GM18508 (cell line): ENCODE measurements around the gene PPP1R13B.

ENCODE experiments used
- ATAC-seq: cut with Tn5 transposase; IDR thresholded peaks from one replicate; pipeline ENCODE4 v1.9.1; 2021; ENCODE audit warnings: moderate number of reproducible peaks; ENCODE audit not compliant: insufficient read depth, unreplicated experiment

Gene PPP1R13B

DNA sequence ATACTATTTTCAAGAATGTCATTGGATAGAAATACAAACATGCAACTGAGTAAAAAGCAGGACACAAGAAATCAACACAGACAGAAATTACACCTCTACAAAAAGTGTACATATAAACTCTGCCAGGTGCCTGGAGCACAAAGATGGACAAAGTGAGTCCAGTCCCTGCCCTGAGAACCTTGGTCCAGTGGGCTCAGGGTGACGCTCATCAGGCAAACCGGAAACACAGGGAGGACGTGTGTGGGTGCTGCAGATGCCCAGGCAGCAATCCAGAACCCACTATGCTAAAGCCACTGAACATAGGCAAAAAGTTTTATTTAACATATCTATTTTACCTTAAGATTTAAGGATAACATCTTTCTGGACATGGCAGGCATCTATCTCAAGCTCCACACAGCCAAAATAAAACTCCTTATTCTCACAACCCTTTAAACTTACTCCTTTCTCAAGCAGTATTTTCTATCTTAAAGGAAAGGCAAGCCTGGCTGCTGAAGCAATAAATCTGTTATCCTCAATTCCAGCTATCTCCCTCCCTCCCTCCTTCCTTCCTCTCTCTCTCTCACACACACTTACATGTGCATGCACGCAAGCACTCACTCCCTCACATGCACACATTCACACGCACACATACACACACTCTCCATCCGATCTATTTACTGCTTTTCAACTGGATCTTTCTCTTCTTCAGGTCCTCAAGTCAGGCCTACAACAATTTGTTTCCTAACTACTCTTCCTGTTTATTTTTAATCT is 10.2 kb downstream of the PPP1R13B start:
- no peak for ATAC-seq

DNA sequence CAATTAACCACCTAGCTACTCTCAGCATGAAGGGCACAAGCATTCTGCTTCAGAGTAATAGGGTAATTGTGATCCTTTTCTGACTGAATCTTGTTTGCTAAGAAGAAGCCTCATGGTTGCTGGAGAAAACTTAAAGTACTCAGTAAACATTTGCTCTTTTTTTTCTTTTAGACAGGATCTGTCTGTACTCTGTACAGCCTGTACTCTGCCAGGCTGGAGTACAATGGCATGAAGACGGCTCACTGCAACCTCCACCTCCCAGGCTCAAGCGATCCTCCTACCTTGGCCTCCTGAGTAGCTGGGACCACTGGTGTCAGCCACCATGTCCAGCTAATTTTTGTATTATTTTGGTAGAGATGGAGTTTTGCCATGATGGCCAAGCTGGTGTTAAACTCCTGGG is 12.4 kb downstream of the PPP1R13B start:
- ATAC-seq, result no peak

DNA sequence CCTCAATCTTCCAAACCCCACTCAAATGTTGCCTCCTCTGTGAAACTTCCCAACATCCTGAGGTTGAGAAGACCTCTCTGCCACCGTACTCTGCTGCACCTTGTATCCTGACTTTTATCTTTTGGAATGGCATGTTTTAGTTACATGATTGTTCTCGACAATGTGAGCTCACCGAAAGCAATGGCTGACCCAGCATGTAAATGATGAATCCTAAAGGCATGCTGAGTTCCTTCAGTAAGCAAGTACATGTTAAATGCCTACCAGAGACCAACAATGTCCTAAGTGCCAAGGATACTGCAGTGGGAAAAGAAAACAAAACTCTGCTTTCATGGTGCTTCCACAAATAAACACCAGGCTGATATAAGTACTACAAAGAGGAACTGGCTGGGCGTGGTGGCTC is 13.7 kb downstream of the PPP1R13B start:
- ATAC-seq, result no peak

DNA sequence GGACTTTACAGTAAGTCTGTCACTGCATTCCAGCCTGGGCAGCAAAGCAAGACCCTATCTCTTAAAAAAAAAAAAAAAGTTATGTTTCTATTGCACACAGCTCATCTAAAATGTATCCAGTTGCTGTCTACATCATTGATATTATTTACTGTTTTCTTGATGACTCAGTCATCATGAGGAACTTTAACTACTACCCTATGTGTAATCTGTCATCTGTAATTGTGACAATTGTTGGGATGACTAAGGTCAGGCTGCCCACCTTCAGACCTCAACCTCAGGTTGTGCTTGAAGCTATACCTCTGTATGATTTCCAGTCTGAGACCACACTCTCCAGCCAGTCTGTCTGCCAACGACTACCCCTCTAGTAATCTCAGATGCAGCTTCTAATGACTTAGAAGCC is 15.3 kb downstream of the PPP1R13B start:
- ATAC-seq, result no peak

DNA sequence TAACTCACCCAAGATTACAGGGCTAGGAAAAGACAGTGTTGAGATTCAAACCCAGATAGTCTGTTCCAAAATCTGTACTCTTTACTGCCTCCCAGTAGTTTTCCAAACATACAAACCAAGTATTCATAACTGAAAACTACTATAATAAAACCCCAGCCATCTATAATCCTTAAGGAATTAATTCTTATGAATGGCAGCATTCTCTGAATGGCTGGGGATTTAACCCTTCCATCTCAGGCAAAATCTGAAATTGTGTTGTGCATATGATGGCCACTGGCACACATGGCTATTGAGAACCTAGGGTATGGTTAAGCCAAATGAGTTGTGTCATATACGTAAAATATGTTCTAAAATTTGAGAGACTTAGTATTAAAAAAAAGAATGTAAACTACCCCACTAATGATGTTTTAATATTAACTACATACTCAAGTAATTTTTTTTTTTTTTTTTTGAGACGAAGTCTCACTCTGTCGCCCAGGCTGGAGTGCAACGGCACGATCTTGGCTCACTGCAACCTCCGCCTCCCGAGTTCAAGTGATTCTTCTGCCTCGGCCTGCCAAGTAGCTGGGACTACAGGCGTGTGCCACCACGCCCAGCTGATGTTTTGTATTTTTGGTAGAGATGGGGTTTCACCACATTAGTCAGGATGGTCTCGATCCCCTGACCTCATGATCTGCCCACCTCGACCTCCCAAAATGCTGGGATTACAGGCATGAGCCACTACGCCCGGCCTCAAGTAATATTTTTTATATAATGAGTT is 16.7 kb downstream of the PPP1R13B start:
- ATAC-seq, result no peak

DNA sequence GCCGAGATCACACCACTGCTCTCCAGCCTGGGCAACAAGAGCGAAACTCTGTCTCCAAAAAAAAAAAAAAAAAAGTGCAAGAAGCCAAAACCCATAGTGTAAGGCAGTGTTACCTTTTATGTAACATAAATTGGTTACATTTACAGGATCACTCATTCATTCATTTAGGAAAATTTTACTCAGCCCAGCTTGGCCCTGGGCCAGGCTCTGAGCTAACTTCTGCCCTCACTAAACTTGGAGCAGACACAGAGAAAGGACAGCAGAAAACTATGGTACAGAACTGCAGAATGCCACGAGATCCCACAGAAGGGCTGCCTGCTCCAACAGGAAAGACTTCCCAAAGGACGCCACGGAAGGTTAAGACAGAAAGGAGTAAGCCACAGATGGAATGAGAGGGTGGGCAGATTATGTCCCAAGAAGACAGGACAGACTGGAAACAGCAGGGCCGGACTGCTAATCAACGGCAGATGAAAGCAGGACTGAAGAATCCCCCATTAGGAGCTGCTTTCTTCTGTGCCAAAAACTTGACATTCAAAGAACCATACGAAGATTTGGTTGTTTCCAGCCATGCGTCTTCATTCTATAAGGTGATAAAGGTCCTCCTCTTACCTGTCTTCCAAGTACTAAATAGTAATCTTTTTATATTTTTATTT is 18.9 kb downstream of the PPP1R13B start:
- no peak for ATAC-seq

DNA sequence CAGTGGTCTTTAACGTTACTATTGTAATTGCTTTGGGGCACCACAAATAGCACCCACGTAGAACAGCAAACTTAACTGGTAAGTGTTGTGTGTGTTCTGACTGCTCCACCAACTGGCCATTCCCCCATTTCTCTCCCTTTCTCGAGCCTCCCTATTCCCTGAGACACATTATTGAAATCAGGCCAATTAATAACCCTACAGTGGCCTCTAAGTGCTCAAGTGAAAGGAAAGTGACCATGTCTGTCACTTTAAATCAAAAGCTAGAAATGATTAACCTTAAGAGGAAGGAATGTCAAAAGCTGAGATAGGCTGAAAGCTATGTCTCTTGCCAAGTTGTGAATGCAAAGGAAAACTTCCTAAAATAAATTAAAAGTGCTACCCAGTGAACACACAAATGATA is 22.3 kb downstream of the PPP1R13B start:
- ATAC-seq, result no peak

DNA sequence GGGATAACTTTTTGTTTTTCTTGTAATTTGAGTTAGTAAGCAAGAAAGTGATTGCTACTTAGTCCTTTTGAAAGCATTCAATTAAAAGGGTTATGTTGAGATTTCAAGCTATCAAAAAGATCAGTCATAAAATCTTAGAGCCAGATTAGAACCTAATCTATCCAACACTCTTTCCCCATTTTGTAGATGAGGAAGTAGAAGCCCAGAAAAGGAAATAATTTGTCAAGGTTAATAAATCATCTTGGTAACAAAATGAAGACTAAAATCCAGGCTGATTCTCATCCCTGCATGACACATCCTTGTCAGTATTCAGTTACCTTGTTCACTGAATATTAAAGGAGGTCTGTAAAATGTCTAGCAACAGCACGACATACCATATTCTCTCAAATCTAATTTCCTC is 26.5 kb downstream of the PPP1R13B start:
- no peak for ATAC-seq

DNA sequence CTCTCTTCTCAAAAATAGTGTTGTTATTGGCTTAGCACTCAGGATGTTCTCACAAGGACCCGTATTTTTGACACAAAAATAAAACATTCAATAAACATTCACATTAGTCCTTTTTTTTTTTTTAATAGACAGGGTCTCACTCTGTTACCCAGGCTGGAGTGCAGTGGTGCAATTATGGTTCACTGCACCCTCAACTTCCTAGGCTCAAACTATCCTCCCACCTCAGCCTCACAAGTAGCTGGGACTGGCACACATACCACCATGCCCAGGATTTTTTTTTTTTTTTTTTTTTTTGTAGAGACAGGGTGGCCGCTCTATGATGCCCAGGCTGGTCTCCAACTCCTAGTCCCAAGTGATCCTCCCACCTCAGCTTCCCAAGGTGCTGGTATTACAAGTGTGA is 27.0 kb downstream of the PPP1R13B start:
- ATAC-seq, result no peak

DNA sequence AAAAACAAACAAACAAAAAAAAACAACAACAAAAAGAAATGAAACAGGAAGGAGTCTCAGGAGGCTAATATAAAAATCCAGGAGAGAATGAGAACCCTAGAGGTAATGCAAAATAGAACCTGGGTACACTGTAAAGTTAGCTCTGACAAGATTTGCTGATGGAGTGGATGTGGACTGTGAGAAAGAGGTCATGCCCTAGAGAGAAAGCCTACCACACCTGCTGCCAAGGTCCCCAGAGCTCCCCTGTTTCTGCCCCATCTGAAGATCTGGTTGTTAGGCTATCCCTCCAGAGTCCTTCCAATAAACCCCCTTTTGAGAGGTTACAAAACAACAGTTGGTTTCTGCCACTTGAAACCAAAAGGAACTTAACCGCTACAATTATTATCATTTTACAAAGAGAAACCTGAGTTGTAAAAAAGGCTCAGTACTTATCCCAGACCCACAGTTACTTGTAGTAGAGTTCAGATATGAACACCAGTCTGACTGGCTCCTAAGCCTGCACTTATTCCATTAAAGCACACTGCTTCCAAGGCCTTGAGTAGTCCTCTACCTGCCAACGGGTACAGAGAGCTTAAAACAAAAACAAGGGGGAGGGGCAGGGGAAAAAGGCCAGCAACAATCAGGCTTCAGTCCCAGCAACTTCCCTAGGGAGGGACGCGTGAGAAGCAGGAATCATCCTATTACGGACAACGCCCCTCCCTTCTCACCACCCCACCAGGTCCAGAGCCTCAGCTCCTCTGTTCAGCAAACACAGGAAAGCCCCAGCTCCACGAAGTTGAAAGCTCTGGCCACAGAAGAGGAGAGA is 27.7 kb downstream of the PPP1R13B start:
- ATAC-seq, result no peak

DNA sequence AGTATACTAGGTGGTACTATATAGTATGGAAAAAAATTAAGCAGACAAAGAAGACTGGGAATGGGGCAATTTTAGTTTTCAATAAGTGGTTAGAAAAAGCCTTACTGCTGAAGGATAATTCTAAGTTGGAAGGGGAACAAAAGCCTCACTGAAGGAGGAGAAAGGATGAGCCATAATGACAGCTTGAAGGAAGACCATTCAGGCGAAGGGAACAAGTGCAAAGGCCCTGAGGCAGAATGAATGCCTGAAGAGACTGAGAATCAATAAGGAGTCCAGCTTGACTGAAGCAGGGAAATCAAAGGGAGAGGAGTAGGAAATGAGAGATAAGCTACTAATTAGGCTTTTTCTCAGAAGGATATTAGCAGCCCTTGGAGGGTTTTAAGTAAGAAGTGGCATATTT is 28.5 kb downstream of the PPP1R13B start:
- no peak for ATAC-seq

DNA sequence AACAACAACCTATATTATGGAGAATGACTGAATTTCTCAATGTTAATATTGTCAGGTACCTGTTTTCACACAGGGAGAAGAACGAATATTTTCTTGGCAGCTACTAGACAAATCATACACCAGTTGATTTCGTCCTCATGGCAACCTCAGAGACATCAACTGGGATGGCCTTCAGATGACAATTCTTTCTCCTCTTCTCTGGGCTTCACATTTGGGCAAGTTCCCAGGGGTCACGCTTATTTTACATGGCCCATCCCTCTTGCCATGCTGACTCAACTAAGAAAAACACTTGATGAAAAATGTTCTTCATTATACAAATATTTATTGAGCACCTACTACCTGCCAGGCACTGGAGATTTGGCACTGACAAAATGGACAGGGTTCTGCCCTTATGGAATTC is 29.0 kb downstream of the PPP1R13B start:
- no peak for ATAC-seq

DNA sequence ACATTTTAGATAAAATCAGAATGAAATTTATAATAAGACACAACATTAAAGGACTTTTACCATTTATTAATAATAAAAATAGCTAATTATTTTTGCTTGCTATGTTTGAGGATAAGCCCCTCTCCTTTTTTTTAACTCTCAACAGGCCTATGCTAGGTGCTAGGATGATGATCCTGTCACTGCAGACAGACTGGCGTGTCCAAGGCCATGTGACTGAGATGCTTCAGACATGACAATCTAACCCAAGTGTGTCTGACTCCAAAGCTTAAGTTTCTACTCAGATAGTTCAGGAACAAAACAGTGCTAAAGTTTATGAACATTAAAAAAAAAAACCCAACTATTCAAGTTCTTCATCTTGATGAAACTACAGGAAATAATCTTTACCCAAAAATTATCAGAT is 29.8 kb downstream of the PPP1R13B start:
- ATAC-seq, result no peak

DNA sequence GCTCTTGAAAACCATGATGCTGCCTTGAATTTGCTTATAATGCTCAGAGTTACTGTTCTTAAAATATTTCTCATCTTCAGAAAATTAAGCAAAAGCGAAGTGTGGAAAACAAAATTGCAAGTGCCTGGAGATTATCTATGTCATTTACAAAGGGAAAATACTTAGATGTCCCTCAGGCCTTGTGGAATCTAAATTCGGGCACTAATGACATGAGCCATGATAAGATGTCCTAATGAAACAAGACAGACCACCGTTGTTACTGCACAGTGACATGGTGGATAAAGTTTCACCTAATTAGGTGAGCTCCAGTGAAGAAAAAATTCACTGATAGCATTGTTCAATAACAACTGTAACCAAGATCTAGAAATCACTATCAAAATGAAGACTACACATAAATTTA is 30.4 kb downstream of the PPP1R13B start:
- no peak for ATAC-seq

DNA sequence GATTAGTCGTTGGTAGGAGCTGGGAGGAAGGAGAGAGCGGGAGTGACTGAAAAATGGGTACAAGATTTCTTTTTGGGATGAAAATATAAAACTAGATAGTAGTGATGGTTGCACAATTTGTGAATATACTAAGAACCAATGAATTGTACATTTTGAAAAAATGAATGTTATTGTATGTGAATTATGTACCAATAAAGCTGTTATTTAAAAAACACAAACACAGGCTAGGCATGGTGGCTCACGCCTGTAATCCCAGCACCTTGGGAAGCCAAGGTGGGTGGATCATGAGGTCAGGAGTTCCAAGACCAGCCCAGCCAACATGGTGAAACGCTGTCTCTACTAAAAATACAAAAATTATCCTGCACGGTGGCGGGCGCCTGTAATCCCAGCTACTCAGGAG is 32.1 kb downstream of the PPP1R13B start:
- no peak for ATAC-seq

DNA sequence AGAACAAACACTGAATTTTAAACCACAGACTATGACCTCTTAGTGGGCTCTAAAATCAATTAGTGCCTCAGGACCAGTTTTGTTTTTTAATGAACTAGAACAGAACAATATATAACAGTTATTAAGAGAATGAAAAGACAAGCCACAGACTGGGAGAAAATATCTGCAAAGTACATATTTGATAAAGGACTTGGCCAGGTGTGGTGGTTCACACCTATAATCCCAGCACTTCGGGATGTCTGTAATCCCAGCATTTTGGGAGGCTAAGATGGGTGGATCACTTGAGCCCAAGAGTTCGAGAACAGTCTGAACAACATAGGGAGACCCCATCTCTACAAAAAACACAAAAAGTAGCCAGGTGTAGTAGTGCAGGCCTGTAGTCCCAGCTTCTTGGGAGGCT is 36.2 kb downstream of the PPP1R13B start:
- ATAC-seq, result no peak

DNA sequence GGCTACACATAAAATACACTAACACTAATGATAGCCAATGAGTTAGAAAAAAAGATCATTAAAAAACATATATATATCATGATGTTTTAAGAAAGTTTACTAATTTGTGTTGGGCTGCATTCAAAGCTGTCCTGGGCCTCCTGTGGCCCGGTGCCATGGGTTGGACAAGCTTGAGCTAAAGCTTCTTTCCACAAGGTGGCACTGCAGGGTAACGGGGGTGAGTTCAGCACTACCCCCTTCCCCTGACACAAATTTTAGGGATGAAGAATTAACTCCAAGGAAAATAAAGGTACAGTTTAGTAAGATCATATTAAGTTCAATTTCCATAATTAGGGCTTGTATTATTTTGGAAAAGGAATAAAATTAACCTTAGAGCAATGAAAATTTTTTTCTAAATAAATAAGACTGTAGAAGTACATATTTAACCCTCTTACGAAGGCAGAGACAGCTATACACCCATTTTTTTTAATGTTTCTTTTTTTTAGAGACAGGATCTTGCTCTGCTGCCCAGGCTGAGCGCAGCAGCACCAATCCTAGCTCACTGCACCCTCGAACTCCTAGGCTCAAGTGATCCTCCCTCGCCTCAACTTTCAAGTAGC is 38.9 kb downstream of the PPP1R13B start:
- ATAC-seq, result no peak

DNA sequence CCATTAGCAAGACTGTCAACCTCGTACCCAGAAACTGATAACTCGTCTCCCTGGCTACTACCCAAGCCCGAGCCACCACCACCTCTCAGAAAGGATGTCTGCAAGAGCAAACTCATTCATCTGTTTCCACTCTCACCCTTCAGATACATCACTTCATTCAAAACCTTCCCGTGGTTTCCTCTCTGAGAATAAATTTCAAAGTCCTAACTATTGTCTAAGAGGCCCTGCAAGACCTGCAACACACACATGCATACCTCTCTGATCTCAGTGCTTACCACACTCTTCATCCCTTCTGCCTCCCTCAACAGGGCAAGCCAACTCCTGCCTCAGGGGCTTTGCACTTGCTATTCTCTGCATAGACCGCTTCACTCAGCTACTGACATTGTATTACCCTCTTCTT is 40.6 kb downstream of the PPP1R13B start:
- ATAC-seq, result no peak

DNA sequence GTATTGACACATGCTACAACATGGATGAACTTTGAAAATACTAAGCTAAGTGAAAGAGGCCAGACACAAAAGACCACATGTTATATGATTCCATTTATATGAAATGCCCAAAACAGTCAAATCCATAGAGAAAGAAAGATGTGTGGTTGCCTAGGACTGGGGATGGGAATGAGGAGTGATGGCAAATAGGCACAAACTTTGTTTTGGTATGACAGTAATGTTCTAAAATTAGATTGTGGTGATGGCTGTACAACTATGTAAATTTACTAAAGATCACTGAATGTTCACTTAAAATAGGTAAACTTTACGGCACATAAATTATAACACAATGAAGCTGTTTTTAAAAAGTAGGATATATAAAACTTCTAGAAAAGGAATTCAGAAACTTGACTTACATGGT is 41.7 kb downstream of the PPP1R13B start:
- no peak for ATAC-seq

DNA sequence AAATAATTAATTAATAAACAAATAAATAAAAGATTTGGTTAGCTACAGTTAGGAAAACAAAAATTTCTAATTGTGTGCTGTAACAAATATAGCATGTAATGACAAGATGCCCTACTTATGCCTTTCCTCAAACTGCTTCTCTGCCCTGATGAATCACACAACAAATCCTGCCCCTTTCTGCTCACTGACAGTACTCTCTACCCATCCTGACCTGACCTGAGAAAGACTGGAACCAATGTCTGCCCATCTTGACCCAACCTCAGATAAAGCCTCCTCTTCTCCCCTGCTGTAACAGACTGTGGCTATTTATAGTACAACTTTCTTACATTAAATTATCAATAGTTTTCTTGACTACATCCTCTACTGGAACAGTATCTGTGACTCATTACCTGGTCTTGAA is 43.7 kb downstream of the PPP1R13B start:
- ATAC-seq, result no peak
